ENCODE results near the gene ATXN10. TPM values are rescaled to one million over a fixed set of nuclear protein-coding genes. Genes with fewer than 3 reads are reported as not detected.

Gene ATXN10
- total and polyA plus RNA-seq, 2 experiments from 2014 or later: 109 to 216 TPM

DNA sequence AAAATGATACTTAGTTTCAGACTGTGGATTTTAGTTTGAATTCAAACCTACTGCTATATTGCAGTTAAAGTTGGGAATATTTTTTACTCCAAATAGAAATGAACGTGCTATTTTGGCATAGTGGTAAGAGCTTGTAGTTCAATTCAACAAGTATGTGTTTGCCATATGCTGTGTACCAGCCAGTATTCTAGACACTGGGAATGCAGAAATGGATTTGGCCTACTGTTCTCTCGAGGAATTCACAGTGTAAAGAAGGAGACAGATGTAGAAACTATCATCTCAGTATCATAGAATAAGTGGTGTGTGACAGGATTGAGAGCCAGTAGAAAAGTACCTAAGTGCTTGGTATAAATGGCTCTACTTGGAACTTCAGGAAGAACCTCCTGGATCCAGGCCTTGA lies 80.4 kb downstream of the ATXN10 start:
- H2AFZ ChIP-seq: no peak overlapping the region
- H3K9me3 ChIP-seq (ENCODE audit: low read depth): no peaks in the 10 kb centered on the region
- no peak for DNase-seq
- H3K79me2 ChIP-seq (ENCODE audit: insufficient read depth): peaks cover 84% of the 10 kb centered on the region
- no peaks in the 10 kb centered on the region for H4K20me1 ChIP-seq (ENCODE audit: insufficient read depth)
- no peak overlapping the region for H3K9ac ChIP-seq
- H3K9me2 ChIP-seq (ENCODE audit: insufficient read depth): no peaks in the 10 kb centered on the region
- H3K4me2 ChIP-seq (ENCODE audit: unreplicated experiment): no peak overlapping the region
- 0 out of 2 replicates have a peak, but pooled peaks cover 8% of the 10 kb centered on the region for H3K36me3 ChIP-seq (ENCODE audit: low read depth)
- in situ Hi-C loops (cut with MboI): no loop called here
- peaks cover 8% of the 10 kb centered on the region; the same call in 1 of the 2 replicates for H3K4me1 ChIP-seq (ENCODE audit: insufficient read depth)
- 98 to 100% methylated on average over 2 of the region's 2 CpGs for WGBS, 2 experiments (ENCODE audit: low coverage in 1 of 2, low lambda C conversion rate in 2 of 2, missing lambda C conversion rate in 2 of 2)
- TF ChIP-seq EZH2 (IDR thresholded peaks at IDR 0.05; ENCODE audit: insufficient read depth, poor library complexity, severe bottlenecking) (no peak), EZH2phosphoT487 (IDR thresholded peaks at IDR 0.05; ENCODE audit: insufficient read depth, low read depth) (no peak)
- no peak overlapping the region for H3K27ac ChIP-seq
- H3K4me3 ChIP-seq: no peak overlapping the region
- no peaks in the 10 kb centered on the region for H3K27me3 ChIP-seq (replicated peaks; ENCODE audit: insufficient read depth)
- peaks cover 11% of the 10 kb centered on the region; the same call in 1 of the 2 replicates for H3F3A ChIP-seq (ENCODE audit: insufficient read depth)

DNA sequence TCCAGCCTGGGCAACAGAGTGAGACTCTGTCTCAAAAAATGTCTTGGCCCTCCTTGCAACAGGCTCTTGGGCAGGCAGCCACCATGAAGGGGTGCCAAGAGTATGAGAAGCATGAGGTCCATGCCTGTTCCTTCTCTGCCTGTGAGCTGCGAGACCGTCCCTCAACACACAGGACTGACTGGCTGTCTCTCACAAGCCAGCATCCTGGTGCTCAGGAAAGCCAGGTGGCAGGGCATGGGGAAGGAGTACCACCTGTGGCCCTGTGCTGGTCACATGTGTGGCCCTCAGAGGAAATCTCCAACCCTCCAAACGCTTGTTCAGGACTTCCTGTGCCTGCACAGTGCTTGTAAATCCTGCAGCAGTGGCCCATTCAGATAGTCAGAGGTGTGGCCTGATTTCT lies 83.2 kb downstream of the ATXN10 start:
- in situ Hi-C loops (cut with MboI): no loop called here
- TF ChIP-seq EZH2 (IDR thresholded peaks at IDR 0.05; ENCODE audit: insufficient read depth, poor library complexity, severe bottlenecking) (no peak), EZH2phosphoT487 (IDR thresholded peaks at IDR 0.05; ENCODE audit: insufficient read depth, low read depth) (no peak)
- Histone ChIP-seq H3K79me2 (ENCODE audit: insufficient read depth) (peaks cover 84% of the 10 kb centered on the region), H3K4me3 (no peak overlapping the region), H3K36me3 (ENCODE audit: low read depth) (0 out of 2 replicates have a peak, but pooled peaks cover 8% of the 10 kb centered on the region), H3K4me2 (ENCODE audit: unreplicated experiment) (no peak overlapping the region), H3K4me1 (ENCODE audit: insufficient read depth) (peaks cover 14% of the 10 kb centered on the region; the same call in 1 of the 2 replicates), H4K20me1 (ENCODE audit: insufficient read depth) (no peaks in the 10 kb centered on the region), H3K9ac (no peak overlapping the region), H2AFZ (no peak overlapping the region), H3K27ac (no peak overlapping the region), H3K9me3 (ENCODE audit: low read depth) (no peaks in the 10 kb centered on the region), H3K9me2 (ENCODE audit: insufficient read depth) (no peaks in the 10 kb centered on the region), H3K27me3 (replicated peaks; ENCODE audit: insufficient read depth) (no peaks in the 10 kb centered on the region), H3F3A (ENCODE audit: insufficient read depth) (peaks cover 28% of the 10 kb centered on the region)
- 69 to 70% methylated on average over 3 of the region's 3 CpGs for WGBS, 2 experiments (ENCODE audit: low coverage in 1 of 2, low lambda C conversion rate in 2 of 2, missing lambda C conversion rate in 2 of 2)
- DNase-seq: no peak

DNA sequence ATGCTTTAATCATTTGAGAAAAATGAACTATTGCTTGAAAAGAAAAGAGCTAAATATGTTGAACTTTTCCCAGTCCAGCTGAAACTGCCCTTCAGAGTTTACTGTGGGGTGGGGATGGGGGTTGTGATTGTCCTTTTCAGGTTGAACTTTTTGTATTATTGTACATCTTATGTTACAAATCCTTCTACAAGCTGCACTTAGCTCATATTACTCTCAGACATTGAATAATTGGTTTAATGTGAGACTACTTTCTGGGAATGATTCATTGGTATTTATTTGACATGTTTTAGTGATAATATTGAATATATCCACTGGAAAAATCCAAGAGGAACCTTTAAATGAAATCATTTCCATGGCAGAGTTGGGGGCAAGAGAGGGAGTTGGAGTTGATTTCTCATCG lies 84.9 kb downstream of the ATXN10 start:
- no peak for DNase-seq
- no peak for TF ChIP-seq EZH2 (IDR thresholded peaks at IDR 0.05; ENCODE audit: insufficient read depth, poor library complexity, severe bottlenecking)
- no peak for TF ChIP-seq EZH2phosphoT487 (IDR thresholded peaks at IDR 0.05; ENCODE audit: insufficient read depth, low read depth)
- no peaks in the 10 kb centered on the region for H4K20me1 ChIP-seq (ENCODE audit: insufficient read depth)

DNA sequence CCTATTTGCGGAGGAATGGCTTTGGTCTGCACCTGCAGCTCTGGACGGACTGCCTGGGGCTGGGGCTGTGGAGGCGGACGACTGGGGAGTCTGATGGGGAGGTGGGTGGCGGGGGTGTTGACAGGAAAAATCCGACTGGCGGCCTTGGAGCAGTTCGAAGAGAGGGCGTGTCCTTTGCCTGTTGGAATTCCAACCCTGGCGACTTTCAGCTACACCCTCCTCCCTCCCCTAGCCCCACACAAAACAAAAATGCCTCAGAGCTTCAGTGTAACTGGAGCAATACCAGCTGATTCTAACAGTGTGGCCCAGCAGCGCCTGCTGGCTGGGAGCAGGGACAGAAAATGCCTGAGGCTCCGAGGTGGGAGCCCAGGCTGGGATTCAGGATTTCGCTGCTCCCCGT lies 85.4 kb downstream of the ATXN10 start:
- peak overlapping the region; percentile 37 for H3K4me2 ChIP-seq (ENCODE audit: unreplicated experiment)
- in situ Hi-C loops (cut with MboI): no loop called here
- no peak for TF ChIP-seq EZH2 (IDR thresholded peaks at IDR 0.05; ENCODE audit: insufficient read depth, poor library complexity, severe bottlenecking)
- TF ChIP-seq EZH2phosphoT487 (IDR thresholded peaks at IDR 0.05; ENCODE audit: insufficient read depth, low read depth): no peak
- peaks cover 25% of the 10 kb centered on the region for H3F3A ChIP-seq (ENCODE audit: insufficient read depth)
- 0 out of 2 replicates have a peak overlapping the region, but pooled peaks have one; percentile 25 for H3K9ac ChIP-seq
- no peaks in the 10 kb centered on the region for H3K9me2 ChIP-seq (ENCODE audit: insufficient read depth)
- H3K27me3 ChIP-seq (replicated peaks; ENCODE audit: insufficient read depth): no peaks in the 10 kb centered on the region
- no peaks in the 10 kb centered on the region for H3K9me3 ChIP-seq (ENCODE audit: low read depth)
- 31 to 41% methylated on average over 6 to 14 of the region's 14 CpGs for WGBS, 2 experiments (ENCODE audit: low coverage in 1 of 2, low lambda C conversion rate in 2 of 2, missing lambda C conversion rate in 2 of 2)
- peak; percentile 58 for DNase-seq
- peak overlapping the region; percentile 16 for H3K27ac ChIP-seq
- H3K36me3 ChIP-seq (ENCODE audit: low read depth): 0 out of 2 replicates have a peak, but pooled peaks cover 5% of the 10 kb centered on the region
- no peak overlapping the region for H3K4me3 ChIP-seq
- H2AFZ ChIP-seq: no peak overlapping the region
- peaks cover 87% of the 10 kb centered on the region for H3K79me2 ChIP-seq (ENCODE audit: insufficient read depth)
- peaks cover 14% of the 10 kb centered on the region; the same call in 1 of the 2 replicates for H3K4me1 ChIP-seq (ENCODE audit: insufficient read depth)
- no peaks in the 10 kb centered on the region for H4K20me1 ChIP-seq (ENCODE audit: insufficient read depth)

More for the DNA sequence above, 84.9 kb downstream of the ATXN10 start:
- Histone ChIP-seq H3K36me3 (ENCODE audit: low read depth) (0 out of 2 replicates have a peak, but pooled peaks cover 5% of the 10 kb centered on the region), H3K9me3 (ENCODE audit: low read depth) (no peaks in the 10 kb centered on the region), H3K4me1 (ENCODE audit: insufficient read depth) (peaks cover 14% of the 10 kb centered on the region; the same call in 1 of the 2 replicates), H3K4me3 (no peak overlapping the region), H3K9ac (no peak overlapping the region), H3K9me2 (ENCODE audit: insufficient read depth) (no peaks in the 10 kb centered on the region), H2AFZ (no peak overlapping the region), H3K27me3 (replicated peaks; ENCODE audit: insufficient read depth) (no peaks in the 10 kb centered on the region), H3K79me2 (ENCODE audit: insufficient read depth) (peaks cover 86% of the 10 kb centered on the region), H3K4me2 (ENCODE audit: unreplicated experiment) (no peak overlapping the region), H3F3A (ENCODE audit: insufficient read depth) (peaks cover 28% of the 10 kb centered on the region), H3K27ac (no peak overlapping the region; the same call in 1 of the 2 replicates)
- in situ Hi-C loops (cut with MboI): no loop called here
- WGBS, 2 experiments (ENCODE audit: low coverage in 1 of 2, low lambda C conversion rate in 2 of 2, missing lambda C conversion rate in 2 of 2): 5 to 14% methylated on average over 1 of the region's 1 CpG
